ENCODE measurements around the gene FBLN2. TPM values are rescaled to one million over a fixed set of nuclear protein-coding genes. Genes with fewer than 3 reads are reported as not detected.

FBLN2 gene
- total and polyA plus RNA-seq, 10 of the 15 experiments (the other 5 are each of a cell fraction or from before 2014, with no cell fraction given), result 0.03 to 0.41 (median 0.12) TPM; not detected in 2

GRCh38 chr3:13541691-13542090 lies 7.2 kb upstream of the FBLN2 start (continued):
- no peak for TF ChIP-seq BCL3 (IDR thresholded peaks at IDR 0.05; ENCODE audit: borderline replicate concordance, insufficient read depth, low read depth, low read length, poor library complexity, severe bottlenecking)
- no peak for TF ChIP-seq E2F8 (IDR thresholded peaks at IDR 0.05; ENCODE audit: low read depth, partially characterized antibody)
- TF ChIP-seq ATF7 (IDR thresholded peaks at IDR 0.05; ENCODE audit: low read depth), result no peak
- TF ChIP-seq JUNB (IDR thresholded peaks at IDR 0.05), result no peak
- no peak for TF ChIP-seq PBX3 (IDR thresholded peaks at IDR 0.05; ENCODE audit: insufficient replicate concordance, low read depth, low read length)
- no peak for TF ChIP-seq POLR2AphosphoS5 (IDR thresholded peaks at IDR 0.05; ENCODE audit: low read length)
- TF ChIP-seq SIX5 (IDR thresholded peaks at IDR 0.05; ENCODE audit: low read depth, low read length, severe bottlenecking), result no peak
- no peak for TF ChIP-seq ZBTB33 (IDR thresholded peaks at IDR 0.05)
- TF ChIP-seq ZBED1 (IDR thresholded peaks at IDR 0.05; ENCODE audit: borderline replicate concordance), result no peak
- TF ChIP-seq KDM1A (IDR thresholded peaks at IDR 0.05; ENCODE audit: borderline replicate concordance), result no peak

Data from GM12878 (cell line).